ENCODE results near the gene FHIT. TPM values are rescaled to one million over a fixed set of nuclear protein-coding genes. Genes with fewer than 3 reads are reported as not detected.
"Not testable (repeated sequence)": the region's sequence is repeated elsewhere in the genome, so short reads cannot be mapped to it uniquely, and the experiment has no call there.

Gene FHIT
- total RNA-seq, 1 donor from 2014 or later = 22.6 TPM

GRCh38 chr3:61077551-61077950 lies 173.7 kb downstream of the FHIT start:
- no peaks in the 10 kb centered on the region for H3K36me3 Mint-ChIP-seq (ENCODE audit: low read depth)
- no peak for DNase-seq (ENCODE audit: low spot score)
- H3K4me1 Mint-ChIP-seq (ENCODE audit: low read depth) = no peaks in the 10 kb centered on the region
- no peaks in the 10 kb centered on the region for H3K9me3 Mint-ChIP-seq
- no peak overlapping the region for H3K27ac Mint-ChIP-seq
- H3K4me3 Mint-ChIP-seq = no peak overlapping the region
- H3K27me3 Mint-ChIP-seq (ENCODE audit: insufficient read depth) = peaks cover 8% of the 10 kb centered on the region
- intact Hi-C loops (cut with micrococcal nuclease) = no loop called here

GRCh38 chr3:61074783-61075182 lies 176.5 kb downstream of the FHIT start:
- no peak for DNase-seq (ENCODE audit: low spot score)

DNA sequence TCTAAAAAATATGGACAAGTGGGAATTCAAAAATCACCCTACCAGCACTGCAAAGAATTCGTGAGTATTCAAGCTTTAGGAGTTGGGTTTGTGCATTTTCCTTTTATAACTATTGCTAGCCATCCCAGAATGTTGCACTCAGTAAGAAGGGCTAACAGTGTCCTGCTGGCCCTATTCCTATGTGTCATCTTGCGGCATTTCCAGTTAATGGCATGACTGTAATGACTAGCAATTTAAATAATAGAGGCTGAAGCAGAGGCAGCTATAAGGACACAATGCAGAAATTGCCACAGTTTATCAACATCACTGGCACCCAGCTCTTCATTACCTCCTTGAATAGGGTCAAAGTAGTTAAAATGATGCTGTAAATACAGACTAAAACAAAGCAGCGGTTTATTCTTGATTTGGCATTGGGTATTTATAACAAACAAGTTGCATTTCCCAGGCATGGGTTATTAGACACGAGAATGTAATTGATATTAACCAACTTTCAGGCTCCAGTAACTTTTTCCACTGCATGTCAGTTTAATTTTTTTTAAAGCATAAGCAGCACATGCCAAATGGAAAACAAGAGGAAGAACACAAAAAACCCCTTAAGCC lies 177.6 kb downstream of the FHIT start:
- intact Hi-C loops (cut with micrococcal nuclease) = no loop called here
- Mint-ChIP-seq H3K27ac (no peak overlapping the region), H3K27me3 (ENCODE audit: insufficient read depth) (peaks cover 4% of the 10 kb centered on the region), H3K36me3 (ENCODE audit: low read depth) (no peaks in the 10 kb centered on the region), H3K9me3 (peaks cover 2% of the 10 kb centered on the region), H3K4me3 (no peak overlapping the region), H3K4me1 (ENCODE audit: low read depth) (no peaks in the 10 kb centered on the region)
- DNase-seq (ENCODE audit: low spot score) = no peak

More at GRCh38 chr3:61074783-61075182, 176.5 kb downstream of the FHIT start:
- intact Hi-C loops (cut with micrococcal nuclease) = no loop called here
- Mint-ChIP-seq H3K36me3 (ENCODE audit: low read depth) (no peaks in the 10 kb centered on the region), H3K27ac (no peak overlapping the region), H3K4me3 (no peak overlapping the region), H3K27me3 (ENCODE audit: insufficient read depth) (peaks cover 4% of the 10 kb centered on the region), H3K9me3 (peaks cover 2% of the 10 kb centered on the region), H3K4me1 (ENCODE audit: low read depth) (no peaks in the 10 kb centered on the region)

DNA sequence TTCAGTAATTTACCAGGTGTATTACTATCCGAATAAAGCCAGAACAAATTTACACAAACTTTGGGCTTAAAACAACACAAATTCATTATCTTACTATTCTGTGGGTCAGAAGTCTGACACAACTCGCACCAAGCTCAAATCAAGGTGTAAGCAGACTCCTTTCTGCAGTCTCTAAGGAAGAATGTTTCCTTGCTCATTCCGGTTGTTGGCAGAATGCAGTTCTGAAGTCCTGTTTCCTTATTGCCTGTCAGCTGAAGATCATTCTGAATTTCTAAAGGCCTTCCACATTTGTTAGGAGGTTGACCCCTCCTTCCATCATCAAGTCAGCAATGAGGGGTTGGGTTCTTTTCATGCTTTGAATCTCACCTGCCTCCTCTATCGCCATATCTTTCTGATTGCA lies 183.2 kb downstream of the FHIT start:
- no peak for DNase-seq (ENCODE audit: low spot score)
- Mint-ChIP-seq H3K27me3 (ENCODE audit: insufficient read depth) (no peaks in the 10 kb centered on the region), H3K9me3 (peaks cover 8% of the 10 kb centered on the region), H3K4me3 (no peak overlapping the region), H3K27ac (no peak overlapping the region), H3K36me3 (ENCODE audit: low read depth) (no peaks in the 10 kb centered on the region), H3K4me1 (ENCODE audit: low read depth) (peaks cover 4% of the 10 kb centered on the region)
- intact Hi-C loops (cut with micrococcal nuclease) = no loop called here

GRCh38 chr3:61066800-61067199 lies 184.5 kb downstream of the FHIT start:
- H3K27me3 Mint-ChIP-seq (ENCODE audit: insufficient read depth) = no peaks in the 10 kb centered on the region
- DNase-seq (ENCODE audit: low spot score) = no peak
- no peak overlapping the region for H3K4me3 Mint-ChIP-seq
- H3K27ac Mint-ChIP-seq = no peak overlapping the region
- no peaks in the 10 kb centered on the region for H3K36me3 Mint-ChIP-seq (ENCODE audit: low read depth)
- peaks cover 8% of the 10 kb centered on the region for H3K9me3 Mint-ChIP-seq
- intact Hi-C loops (cut with micrococcal nuclease) = no loop called here
- peaks cover 4% of the 10 kb centered on the region for H3K4me1 Mint-ChIP-seq (ENCODE audit: low read depth)

DNA sequence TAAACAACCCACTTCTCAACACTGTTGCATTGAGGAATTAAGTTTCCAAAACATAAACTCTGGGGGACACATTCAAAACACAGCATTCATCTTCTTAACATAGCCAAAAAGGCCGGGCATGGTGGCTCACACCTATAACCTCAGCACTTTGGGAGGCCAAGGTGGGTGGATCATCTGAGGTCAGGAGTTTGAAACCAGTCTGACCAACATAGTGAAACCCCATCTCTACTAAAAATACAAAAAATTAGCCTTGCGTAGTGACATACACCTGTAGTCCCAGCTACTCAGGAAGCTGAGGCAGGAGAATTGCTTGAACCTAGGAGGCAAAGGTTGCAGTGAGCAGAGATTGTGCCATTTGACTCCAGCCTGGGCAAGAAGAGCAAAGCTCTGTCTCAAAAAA lies 185.0 kb downstream of the FHIT start:
- intact Hi-C loops (cut with micrococcal nuclease); H3K27me3 Mint-ChIP-seq (ENCODE audit: insufficient read depth); H3K36me3 Mint-ChIP-seq (ENCODE audit: low read depth); DNase-seq (ENCODE audit: low spot score); H3K9me3 Mint-ChIP-seq; H3K27ac Mint-ChIP-seq; H3K4me3 Mint-ChIP-seq; H3K4me1 Mint-ChIP-seq (ENCODE audit: low read depth): not testable (repeated sequence)

DNA sequence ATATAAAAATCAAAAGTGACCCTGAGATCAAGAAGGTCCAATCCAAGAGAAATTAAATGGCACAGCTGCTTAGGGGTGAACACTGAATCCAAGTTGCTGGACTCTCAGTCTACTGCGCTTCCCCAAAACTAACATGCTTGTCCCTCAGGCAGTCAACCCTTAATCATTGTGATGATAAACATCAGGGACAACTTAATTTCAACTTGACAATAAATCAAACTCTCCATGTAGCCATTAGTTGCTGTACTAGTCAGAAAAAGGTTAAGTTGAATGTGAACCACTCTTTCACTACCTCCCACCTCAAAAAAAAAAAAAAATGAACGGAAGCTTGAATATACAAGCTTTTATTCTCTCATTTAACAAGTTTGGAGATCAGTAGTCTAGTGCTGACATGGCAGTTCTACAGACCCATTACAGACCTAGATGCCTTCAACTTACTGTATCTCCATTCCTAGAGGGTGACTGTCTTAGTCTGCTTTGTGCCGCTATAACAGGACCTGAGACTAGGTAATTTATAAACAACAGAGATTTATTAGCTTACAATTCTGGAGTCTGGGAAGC lies 185.7 kb downstream of the FHIT start:
- Mint-ChIP-seq H3K36me3 (ENCODE audit: low read depth) (no peaks in the 10 kb centered on the region), H3K4me1 (ENCODE audit: low read depth) (peaks cover 11% of the 10 kb centered on the region), H3K4me3 (no peak overlapping the region), H3K9me3 (peaks cover 6% of the 10 kb centered on the region), H3K27me3 (ENCODE audit: insufficient read depth) (no peaks in the 10 kb centered on the region), H3K27ac (no peak overlapping the region)
- intact Hi-C loops (cut with micrococcal nuclease) = no loop called here
- DNase-seq (ENCODE audit: low spot score) = no peak

- Mint-ChIP-seq H3K9me3 (peaks cover 6% of the 10 kb centered on the region), H3K4me1 (ENCODE audit: low read depth) (peaks cover 22% of the 10 kb centered on the region), H3K27ac (no peak overlapping the region), H3K36me3 (ENCODE audit: low read depth) (no peaks in the 10 kb centered on the region), H3K27me3 (ENCODE audit: insufficient read depth) (no peaks in the 10 kb centered on the region), H3K4me3 (no peak overlapping the region)
- DNase-seq (ENCODE audit: low spot score) = no peak
- intact Hi-C loops (cut with micrococcal nuclease) = no loop called here
These were observed 190.0 kb downstream of the FHIT start for GRCh38 chr3:61061092-61061723.

DNA sequence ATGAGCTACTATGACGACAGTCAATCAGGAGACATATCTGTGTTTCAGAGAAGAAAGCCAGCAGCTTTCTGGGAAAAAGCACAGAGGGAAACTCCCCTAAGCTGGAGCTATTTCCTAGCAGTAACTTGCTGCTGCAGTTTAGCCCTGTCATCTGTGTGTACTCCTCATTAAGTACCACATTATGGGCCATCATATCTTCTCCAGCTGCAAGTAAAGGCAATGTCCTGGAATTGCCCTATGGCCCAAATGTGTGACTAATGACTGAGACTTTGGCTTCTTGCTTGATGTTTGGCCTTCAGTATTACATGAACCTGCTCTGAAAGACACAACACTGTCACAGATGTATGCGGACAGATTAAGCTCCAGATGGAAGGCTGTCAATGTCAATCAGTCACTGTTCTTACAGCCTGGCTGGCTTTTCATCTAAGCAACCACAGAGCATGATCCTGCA lies 190.8 kb downstream of the FHIT start:
- intact Hi-C loops (cut with micrococcal nuclease) = no loop called here
- Mint-ChIP-seq H3K4me1 (ENCODE audit: low read depth) (peaks cover 22% of the 10 kb centered on the region), H3K4me3 (no peak overlapping the region), H3K9me3 (peaks cover 6% of the 10 kb centered on the region), H3K27ac (no peak overlapping the region), H3K36me3 (ENCODE audit: low read depth) (no peaks in the 10 kb centered on the region), H3K27me3 (ENCODE audit: insufficient read depth) (no peaks in the 10 kb centered on the region)
- no peak for DNase-seq (ENCODE audit: low spot score)

DNA sequence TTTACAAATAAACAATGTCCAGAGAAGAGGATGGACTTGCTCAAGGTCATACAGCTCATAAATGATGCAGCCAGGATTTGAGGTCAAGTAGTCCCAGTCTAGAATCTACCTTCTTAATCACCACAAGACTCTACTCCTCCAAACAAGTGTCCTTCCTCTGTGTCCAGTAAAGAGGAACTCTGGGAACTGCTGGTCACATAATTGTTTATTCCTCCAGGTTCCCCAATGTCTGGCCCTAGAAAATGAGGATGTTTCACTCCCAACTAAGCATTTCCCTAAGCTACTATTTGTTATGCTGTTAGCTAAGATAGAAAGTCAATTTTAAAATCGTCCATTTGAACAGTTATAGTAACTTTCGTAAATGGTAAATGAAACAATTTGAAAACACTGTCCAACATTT lies 192.4 kb downstream of the FHIT start:
- Mint-ChIP-seq H3K9me3 (peaks cover 6% of the 10 kb centered on the region), H3K36me3 (ENCODE audit: low read depth) (no peaks in the 10 kb centered on the region), H3K27me3 (ENCODE audit: insufficient read depth) (no peaks in the 10 kb centered on the region), H3K27ac (no peak overlapping the region), H3K4me3 (no peak overlapping the region), H3K4me1 (ENCODE audit: low read depth) (peaks cover 22% of the 10 kb centered on the region)
- DNase-seq (ENCODE audit: low spot score) = no peak
- intact Hi-C loops (cut with micrococcal nuclease) = no loop called here

- intact Hi-C loops (cut with micrococcal nuclease) = no loop called here
- no peak for DNase-seq (ENCODE audit: low spot score)
- Mint-ChIP-seq H3K36me3 (ENCODE audit: low read depth) (no peaks in the 10 kb centered on the region), H3K4me1 (ENCODE audit: low read depth) (peaks cover 22% of the 10 kb centered on the region), H3K27me3 (ENCODE audit: insufficient read depth) (no peaks in the 10 kb centered on the region), H3K27ac (no peak overlapping the region), H3K4me3 (no peak overlapping the region), H3K9me3 (no peaks in the 10 kb centered on the region)
These were observed 193.8 kb downstream of the FHIT start for GRCh38 chr3:61057464-61057863.

- no peaks in the 10 kb centered on the region for H3K27me3 Mint-ChIP-seq (ENCODE audit: insufficient read depth)
- no peaks in the 10 kb centered on the region for H3K9me3 Mint-ChIP-seq
- no peak overlapping the region for H3K4me3 Mint-ChIP-seq
- no peaks in the 10 kb centered on the region for H3K36me3 Mint-ChIP-seq (ENCODE audit: low read depth)
- no peak for DNase-seq (ENCODE audit: low spot score)
- H3K4me1 Mint-ChIP-seq (ENCODE audit: low read depth) = peaks cover 14% of the 10 kb centered on the region
- H3K27ac Mint-ChIP-seq = no peak overlapping the region
- intact Hi-C loops (cut with micrococcal nuclease) = no loop called here
These were observed 195.8 kb downstream of the FHIT start for GRCh38 chr3:61055447-61055846.

- no peak for DNase-seq (ENCODE audit: low spot score)
- Mint-ChIP-seq H3K27me3 (ENCODE audit: insufficient read depth) (no peaks in the 10 kb centered on the region), H3K9me3 (no peaks in the 10 kb centered on the region), H3K4me3 (no peak overlapping the region), H3K36me3 (ENCODE audit: low read depth) (no peaks in the 10 kb centered on the region), H3K4me1 (ENCODE audit: low read depth) (no peaks in the 10 kb centered on the region), H3K27ac (no peak overlapping the region)
- intact Hi-C loops (cut with micrococcal nuclease) = no loop called here
These were observed 197.3 kb downstream of the FHIT start for GRCh38 chr3:61053781-61054496.
